NK-92 (cell line): ENCODE results near the gene MAN1B1.
"Not testable (repeated sequence)": the region's sequence is repeated elsewhere in the genome, so short reads cannot be mapped to it uniquely, and the experiment has no call there.

Source experiments
- DNase-seq: peaks from one replicate; lab custom pipeline; 2025; ENCODE audit not compliant: unreplicated experiment; lab: John Stamatoyannopoulos, UW

The MAN1B1 gene

DNA sequence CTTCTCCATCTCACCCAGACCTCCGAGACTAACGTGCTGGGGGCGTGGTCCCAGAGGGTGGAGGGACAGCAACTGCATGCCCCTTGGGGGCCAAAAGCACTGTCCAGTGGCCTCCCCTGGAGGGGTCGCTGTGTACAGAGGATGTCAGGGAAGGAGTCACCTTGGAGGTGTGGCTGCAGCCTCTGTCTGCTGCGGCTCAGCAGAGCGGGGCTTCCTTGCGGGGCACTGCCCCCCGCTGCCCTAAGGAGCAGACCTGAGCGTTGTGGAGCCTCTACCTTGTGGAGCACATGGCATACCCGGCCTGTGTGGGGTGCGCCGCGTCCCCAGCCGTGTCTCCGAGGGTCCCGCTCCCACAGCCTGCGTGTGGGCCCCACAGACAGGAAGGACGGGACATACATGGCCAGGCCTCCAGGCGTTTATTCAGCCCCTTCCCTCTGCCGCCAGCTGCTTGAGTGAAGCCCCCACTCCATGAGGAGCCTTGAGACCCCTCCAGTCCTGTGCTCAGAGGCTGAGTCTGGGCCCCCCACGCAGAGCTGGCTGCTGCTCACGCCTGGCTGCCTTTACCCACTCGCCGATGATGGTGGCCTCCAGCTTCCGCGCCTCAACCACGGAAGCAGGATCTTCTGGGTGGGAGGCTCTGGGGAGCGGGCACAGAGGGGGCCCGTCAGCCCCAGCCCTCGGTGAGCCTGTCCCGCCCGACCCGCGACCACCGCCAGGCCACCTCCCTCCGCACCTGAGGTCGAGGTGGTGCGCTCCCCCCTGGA, 23.5 kb downstream of the MAN1B1 start:
- DNase-seq, result no peak

GRCh38 chr9:137110911-137111787, 24.4 kb downstream of the MAN1B1 start:
- DNase-seq, result no peak

DNA sequence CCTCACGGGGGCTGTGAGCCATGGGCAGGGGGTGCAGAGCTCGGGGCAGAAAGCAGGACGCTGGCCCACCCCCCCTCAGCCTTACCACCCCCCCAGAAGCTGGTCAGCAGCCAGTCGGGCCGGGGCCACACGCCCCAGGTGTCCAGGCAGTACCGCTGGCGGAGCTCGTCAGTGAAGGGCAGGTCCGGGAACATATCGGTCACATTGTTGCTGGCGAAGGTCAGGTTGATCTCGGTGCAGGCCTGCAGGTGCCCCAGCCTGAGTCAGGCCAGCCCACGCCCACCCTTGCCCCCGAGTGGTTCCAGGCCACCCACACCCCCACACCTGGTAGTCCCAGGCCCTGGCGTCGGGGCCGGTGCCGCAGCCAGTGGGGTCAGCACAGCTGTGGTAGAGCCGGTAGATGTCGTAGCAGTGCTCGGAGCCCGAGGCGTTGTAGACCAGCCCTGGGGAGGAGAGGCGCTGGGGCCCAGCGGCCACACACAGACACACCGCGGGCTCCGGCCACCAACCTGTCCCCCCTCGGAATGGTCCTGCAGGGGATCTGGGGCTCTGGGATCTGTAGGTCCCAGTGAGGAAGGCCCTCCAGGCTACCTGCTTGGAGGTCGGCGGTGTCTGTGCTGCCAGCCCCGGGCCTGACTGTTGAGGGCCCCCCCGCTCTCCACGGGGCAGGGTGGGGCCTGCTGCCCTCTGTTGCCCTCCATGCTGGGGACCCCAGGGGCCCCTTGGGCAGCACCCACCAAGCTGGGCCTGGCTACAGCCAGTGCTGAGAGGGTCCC, 25.2 kb downstream of the MAN1B1 start:
- no peak for DNase-seq

DNA sequence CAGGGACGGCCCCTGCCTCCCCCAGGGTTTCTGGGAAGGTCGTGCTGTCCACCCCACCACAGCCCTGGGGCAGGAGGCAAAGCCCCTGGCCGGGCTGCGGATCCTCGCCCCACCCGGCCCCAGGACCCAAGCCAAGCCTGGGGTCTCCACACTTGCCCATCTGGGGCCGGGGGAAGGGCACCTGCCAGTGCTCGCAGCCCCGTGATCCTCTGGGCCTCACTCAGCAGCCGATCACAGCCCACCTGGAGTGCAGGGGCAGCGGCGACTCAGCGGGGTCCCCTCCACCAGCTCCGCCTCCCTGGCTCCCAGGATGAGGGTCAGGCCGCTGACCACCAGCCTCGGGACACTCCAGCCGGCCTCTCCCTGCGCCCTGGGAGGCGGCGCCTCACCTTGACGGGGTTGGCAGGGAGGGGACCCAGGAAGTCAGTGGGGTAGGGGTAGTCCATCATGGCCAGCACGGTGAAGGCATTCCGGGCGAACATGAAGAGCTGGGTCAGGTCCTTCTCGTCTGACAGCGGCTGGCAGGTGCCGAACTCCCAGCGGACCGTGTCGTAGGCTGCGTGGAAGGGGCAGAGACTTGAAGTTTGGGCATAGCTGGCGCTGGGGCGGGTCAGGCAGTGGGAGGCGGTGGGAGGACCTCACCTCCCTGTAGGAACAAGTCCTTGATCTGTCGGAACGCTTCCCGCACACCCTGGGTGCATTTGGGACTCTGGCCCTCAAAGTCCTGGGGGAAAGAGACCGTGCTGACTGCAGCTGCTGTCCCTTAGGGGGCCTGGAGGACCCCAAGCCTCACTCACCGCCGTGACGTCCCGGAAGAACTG, 26.0 kb downstream of the MAN1B1 start:
- DNase-seq, result no peak

DNA sequence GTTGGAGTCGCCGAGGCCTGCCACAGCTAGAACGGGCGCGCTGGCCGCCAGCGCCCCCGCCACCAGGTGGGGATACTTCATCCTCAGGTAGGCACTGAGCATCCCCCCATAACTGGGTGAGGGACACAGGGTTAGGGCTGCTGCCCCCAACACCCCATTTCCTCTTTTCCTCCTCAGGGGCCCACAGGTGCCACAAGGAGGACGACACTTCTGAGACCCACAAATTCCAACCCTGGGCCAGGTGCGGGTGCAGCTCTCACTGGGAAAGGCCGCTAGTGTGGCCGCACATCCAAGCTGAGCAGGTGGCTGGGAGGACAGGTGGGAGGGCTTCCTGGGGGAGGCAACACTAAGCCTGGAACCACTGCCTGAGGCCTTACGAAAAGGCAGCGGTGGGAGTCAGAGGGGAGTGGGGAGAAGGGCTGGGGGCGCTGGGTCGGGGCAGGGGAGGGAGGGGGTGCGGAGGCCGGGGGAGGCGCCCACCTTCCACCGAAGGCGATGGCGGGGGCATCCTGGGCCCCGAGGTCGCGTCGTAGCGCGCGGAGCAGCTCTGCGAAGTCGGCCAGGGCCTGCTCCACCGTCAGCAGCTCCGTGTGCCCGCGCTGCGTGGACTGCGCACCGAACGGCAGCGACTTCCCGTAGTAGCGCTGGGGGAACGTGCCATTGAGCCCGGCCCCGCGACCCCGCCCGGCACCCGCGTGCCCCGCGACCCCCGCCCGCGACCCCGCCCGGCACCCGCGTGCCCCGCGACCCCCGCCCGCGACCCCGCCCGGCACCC, 26.8 kb downstream of the MAN1B1 start:
- DNase-seq, result no peak

GRCh38 chr9:137114220-137114612, 27.4 kb downstream of the MAN1B1 start:
- no peak for DNase-seq

DNA sequence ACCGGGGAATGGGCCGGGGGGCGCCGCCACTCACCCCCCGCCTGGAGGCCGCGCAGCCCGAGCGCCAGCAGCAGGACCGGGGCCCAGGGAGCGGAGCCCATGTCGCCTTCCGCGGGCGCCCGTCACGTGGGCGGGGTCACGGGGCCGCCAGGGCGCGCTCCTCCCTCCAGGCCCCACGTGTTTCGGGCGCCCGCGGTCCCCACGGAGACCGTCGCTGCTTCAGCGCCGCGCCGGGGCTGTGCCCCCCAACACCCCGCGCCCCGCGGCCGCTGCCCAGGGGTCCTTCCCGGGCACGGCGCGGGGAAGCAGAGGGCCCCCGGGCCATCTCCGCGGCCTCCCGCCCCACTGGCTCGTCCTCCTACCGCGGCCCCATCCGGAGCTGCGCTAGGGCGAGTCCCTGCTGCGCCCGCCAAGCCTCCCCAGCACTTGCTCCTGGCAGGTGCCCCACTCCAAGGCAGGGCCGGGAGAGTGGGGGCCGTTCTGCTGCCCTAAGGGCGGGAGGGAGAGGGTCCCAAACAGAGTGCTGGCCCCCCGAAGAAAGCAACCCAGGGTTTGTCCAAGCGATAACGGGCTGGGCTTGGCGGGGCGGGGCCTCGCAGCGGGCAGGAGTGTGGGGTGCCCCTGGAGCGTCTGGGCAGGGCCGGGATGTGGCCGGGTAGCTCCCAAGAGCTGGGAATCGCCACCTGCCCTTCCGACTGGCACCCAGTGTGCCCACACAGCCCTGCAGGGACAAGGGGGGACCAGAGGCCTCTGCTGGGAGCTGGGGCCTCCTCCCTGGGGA, 28.0 kb downstream of the MAN1B1 start, which contains the start of gene DPP7:
TSS of gene DPP7 (minus strand) at position 121 of the 781 bp plus-strand sequence. CDS start at position 101, 20 bp downstream.
- DNase-seq, result no peak

GRCh38 chr9:137115394-137116026, 28.7 kb downstream of the MAN1B1 start:
- DNase-seq, result no peak

DNA sequence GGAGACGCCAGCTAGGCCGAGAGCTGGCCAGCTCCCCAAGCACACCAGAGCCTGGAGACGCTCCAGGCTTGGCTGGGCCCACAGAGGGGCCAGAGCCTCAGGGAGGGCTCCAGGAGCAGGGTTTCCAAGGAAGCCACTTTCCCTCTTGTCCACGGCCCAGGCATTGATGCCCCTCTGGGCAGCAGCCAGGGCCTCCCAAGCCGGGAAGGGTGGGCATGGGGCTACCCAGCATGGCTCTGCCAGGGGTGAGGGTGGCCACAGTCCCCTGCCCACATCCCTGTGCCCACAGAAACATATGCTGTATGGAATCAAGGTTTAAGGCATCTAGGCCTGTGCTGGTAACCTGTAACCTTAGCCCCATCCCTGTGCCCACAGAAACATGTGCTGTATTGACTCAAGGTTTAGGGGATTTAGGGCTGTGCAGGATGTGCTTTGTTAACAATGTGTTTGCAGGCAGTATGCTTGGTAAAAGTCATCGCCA, 29.3 kb downstream of the MAN1B1 start:
- DNase-seq, result no peak

DNA sequence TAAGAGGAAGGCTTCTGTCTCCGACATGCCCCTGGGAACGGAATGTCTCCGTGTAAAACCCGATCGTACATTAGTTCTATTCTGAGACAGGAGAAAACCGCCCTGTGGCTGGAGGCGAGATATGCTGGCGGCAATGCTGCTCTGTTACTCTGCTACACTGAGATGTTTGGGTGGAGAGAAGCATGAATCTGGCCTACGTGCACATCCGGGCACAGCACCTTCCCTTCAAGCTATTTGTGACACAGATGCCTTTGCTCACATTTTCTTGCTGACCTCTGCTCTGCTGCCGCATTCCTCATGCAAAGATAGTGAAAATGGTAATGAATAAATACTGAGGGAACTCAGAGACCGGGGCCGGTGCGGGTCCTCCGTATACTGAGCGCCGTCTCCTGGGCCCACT, 29.9 kb downstream of the MAN1B1 start:
- no peak for DNase-seq

DNA sequence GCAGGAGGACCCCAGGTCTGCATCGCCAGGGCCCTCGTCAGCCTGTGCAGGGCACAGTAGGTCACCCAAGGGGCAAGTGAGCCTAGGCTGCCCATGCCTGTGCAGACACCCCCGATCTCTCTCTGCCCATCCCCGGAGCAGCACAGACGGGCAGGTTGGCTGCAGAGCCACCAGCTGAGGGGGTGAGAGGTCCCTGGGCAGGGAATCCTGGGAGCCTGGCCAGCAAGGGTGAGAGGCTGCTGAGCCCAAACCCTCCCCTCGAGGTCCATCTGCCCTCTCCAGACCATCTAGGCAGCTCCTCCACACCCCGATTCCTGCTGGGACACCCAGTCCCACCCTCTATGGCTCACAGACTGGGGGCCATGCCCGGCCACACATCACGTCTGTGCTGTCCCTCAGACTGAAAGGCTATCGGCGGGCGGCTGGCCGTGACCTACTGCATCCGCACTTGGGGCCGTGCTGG, 30.5 kb downstream of the MAN1B1 start:
- DNase-seq, result no peak

- DNase-seq, result not testable (repeated sequence)
These were observed 31.4 kb downstream of the MAN1B1 start for GRCh38 chr9:137118092-137118603.

DNA sequence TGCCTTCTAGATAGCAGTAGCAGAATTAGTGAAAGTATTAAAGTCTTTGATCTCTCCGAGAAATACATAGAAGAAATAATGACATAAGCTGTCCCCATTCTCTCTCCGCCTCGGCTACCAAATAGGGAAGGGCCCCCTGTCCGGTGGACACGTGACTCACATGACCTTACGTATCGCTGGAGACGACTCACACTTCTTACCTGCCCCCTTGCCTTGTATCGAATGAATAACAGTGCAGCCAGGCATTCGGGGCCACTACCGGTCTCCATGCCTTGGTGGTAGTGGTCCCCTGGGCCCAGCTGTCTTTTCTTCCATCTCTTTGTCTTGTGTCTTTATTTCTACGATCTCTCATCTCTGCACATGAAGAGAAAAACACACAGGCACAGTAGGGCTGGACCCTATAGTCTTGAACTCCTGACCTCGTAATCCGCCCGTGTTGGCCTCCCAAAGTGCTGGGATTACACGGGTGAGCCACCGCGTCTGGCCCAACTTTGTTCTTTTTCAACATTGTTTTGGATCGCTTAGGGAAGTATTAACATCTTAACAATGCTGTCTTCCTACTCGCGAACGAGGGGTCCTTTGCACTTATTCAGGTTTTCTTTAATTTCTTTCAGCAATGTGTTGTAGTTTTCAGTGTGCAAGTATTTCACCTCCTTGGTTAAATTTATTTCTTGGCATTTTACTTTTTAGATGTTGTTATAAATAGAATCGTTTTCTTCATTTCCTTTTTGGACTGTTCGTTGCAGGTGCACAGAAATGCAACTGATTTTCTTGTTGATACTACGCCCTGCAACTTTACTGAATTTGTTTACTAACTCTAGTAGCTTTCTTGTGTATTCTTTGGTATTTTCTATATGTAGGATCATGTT, 35.4 kb downstream of the MAN1B1 start:
- DNase-seq, result not testable (repeated sequence)

- not testable (repeated sequence) for DNase-seq
These were observed 36.1 kb downstream of the MAN1B1 start for GRCh38 chr9:137122796-137123467.

DNA sequence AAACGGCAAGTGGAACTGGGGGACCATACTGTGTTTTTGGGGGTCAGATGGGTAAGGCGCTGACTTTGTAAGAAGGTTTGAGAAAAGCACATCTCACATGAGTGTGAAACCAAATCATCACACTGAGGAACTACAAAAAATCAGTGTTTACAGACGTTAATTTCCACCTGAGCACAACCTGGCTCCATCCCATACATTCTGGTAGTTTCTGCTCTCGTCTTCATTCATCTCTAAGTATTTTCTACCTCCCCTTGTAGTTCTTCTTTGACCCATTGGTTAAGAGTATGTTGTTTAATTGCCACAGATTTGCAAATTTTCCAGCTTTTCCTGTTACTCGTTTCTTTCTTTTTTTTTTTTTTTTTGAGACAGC, 36.7 kb downstream of the MAN1B1 start:
- no peak for DNase-seq

DNA sequence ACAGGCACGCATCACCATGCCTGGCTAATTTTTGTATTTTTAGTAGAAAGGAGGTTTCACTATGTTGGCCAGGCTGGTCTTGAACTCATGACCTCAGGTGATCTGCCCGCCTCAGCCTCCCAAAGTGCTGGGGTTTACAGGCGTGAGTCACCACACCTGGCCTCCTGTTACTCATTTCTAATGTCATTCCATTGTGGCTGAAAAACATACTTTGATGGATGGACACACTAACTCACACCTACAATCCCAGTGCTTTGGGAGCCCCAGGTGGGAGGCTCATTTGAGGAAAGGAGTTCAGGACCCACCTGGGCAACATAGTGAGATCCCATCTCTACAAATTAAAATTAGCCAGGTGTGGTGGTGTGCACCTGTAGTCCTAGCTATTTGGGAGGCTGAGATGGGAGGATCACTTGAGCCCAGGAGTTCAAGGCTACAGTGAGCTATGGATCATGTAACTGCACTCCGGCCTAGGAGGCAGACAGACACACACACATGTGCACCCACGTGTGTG, 37.2 kb downstream of the MAN1B1 start:
- not testable (repeated sequence) for DNase-seq
